Tibial nerve (tissue), 4 donors: ENCODE data around the gene RPL39L. TPM values are rescaled to one million over a fixed set of nuclear protein-coding genes. Genes with fewer than 3 reads are reported as not detected.
A peak's percentile ranks its signal among the peaks of the same experiment; 100 is the strongest.

Experiments
- DNase-seq, 2 donors: peaks; one replicate each; pipeline ENCODE4 v3.0.0-alpha.2; 2019; ENCODE audit warnings: low spot score in 2 of 2
- H3K27ac ChIP-seq, 4 donors: fragments of 200-600 bp; sonication (generic) in 3 of 4; one replicate each; pipeline ENCODE4 v1.5.1; 2017 to 2019; ENCODE audit warnings: mild to moderate bottlenecking in 1 of 4
- H3K27me3 ChIP-seq, 2 donors: fragments of 200-600 bp; sonication (generic) in 1 of 2; one replicate each; pipeline versions ENCODE4 v1.5.1 to v1.6.0; 2017 to 2019
- H3K36me3 ChIP-seq, 3 donors: fragments of 200-600 bp; sonication (generic); one replicate each; pipeline ENCODE4 v1.5.1; 2018 to 2019
- H3K4me1 ChIP-seq, 4 donors: fragments of 200-600 bp; sonication (generic) in 3 of 4; one replicate each; pipeline ENCODE4 v1.5.1; 2017 to 2019
- H3K4me3 ChIP-seq, 4 donors: fragments of 200-600 bp; sonication (generic) in 3 of 4; one replicate each; pipeline ENCODE4 v1.5.1; 2017 to 2019; ENCODE audit warnings: mild to moderate bottlenecking in 1 of 4, moderate library complexity in 1 of 4
- H3K9me3 ChIP-seq, 4 donors: fragments of 200-600 bp; sonication (generic) in 3 of 4; one replicate each; pipeline ENCODE4 v1.5.1; 2017 to 2019
- CTCF ChIP-seq, 5 experiments: fragments of 200-600 bp in 3 of 5; fragments of 450-650 bp in 2 of 5; sonication (generic) in 3 of 5; IDR thresholded peaks; one replicate each; pipeline ENCODE4 v1.5.1; 2016 to 2019; ENCODE audit warnings: antibody characterized with exemption in 5 of 5, mild to moderate bottlenecking in 3 of 5, moderate library complexity in 2 of 5
- EP300 ChIP-seq, 2 donors: sonication (generic); formaldehyde crosslinking; IDR thresholded peaks; one replicate each; pipeline ENCODE4 v1.6.1; 2017; ENCODE audit warnings: antibody characterized with exemption in 2 of 2, mild to moderate bottlenecking in 1 of 2
- POLR2A ChIP-seq, 2 donors: fragments of 450-650 bp; IDR thresholded peaks; one replicate each; pipeline ENCODE4 v1.6.1; 2017; ENCODE audit warnings: antibody characterized with exemption in 2 of 2, mild to moderate bottlenecking in 2 of 2, moderate library complexity in 2 of 2
- WGBS, 2 donors: methylation state at CpG; one replicate each; pipeline ENCODE4 v1.1.5; 2018; 5-methylcytosine and 5-hydroxymethylcytosine counted together
- total RNA-seq, 4 donors: library from RNA; depleted of rRNA; stranded (reverse); fragments of >200 nt; gene quantifications; one replicate each; pipeline ENCODE4 v1.1.0, GENCODE V29; 2016

The RPL39L gene
- total RNA-seq, 4 donors from 2014 or later = 1.4 to 15.0 (median 10.7) TPM

DNA sequence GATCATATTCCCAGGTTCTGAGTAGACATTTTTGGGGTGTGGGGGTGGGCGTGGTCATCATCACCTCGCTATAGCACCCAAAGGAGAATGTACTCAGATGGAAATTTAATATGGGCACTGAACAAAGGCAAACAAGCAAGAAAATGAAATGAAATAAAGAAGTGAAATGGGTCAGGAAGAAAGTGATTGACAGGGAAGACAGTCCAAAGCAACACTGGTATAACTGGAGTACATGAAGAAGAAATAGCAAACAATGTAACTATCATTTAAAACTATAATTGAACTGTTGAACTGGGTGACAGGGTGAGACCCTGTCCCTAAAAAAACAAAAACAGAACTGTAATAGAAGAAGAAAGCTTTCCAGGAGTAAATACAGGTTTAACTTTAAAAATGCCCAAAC is 24.8 kb downstream of the RPL39L start:
- Histone ChIP-seq H3K27ac (no peak overlapping the region), H3K4me1 (no peaks in the 10 kb centered on the region), H3K27me3 (no peaks in the 10 kb centered on the region), H3K4me3 (no peak overlapping the region), H3K9me3 (no peaks in the 10 kb centered on the region), H3K36me3 (no peaks in the 10 kb centered on the region)
- no peak for DNase-seq
- TF ChIP-seq POLR2A (IDR thresholded peaks at IDR 0.05) (no peak), EP300 (IDR thresholded peaks at IDR 0.05) (no peak), CTCF (IDR thresholded peaks at IDR 0.05) (no peak)
- WGBS, 2 donors = 92 to 93% methylated on average over 2 of the region's 2 CpGs

DNA sequence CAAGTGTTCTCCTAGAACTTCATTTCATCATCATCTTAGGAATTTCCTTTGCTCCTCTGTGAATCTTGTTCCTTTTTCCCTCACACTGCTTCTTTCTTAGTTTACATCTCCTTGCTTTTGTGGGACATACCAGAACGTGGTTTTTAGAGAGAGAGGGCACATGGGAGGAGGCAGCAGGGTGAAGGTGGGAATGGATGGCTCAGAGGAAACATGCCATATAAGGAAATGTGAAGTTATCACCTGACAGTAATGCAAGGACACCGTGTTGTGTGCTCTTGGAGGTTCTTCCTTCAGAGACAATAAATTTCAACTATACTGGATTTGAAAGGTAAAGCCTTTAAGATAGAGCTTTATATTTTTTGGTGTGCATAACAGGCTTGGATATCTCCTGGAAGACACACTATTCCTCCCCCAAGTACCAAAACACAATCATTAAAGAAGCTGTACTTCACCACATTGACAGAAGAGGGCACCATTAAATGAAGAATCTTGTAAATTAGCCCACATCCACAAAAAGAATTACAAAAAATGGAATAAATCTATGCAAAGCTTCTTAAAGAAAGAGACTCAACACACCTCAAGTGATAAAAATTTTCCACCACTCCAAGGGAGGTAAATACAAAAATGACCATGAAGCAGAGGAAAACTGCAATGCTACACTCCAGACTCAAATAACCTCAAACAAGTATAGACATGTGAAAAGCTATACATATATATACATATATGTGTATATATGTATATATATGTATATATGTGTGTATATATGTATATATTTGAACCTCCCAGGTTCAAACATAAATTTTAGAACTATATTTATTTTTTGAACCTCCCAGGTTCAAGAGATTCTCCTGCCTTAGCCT is 26.1 kb downstream of the RPL39L start:
- no peaks in the 10 kb centered on the region for H3K9me3 ChIP-seq
- no peaks in the 10 kb centered on the region for H3K27me3 ChIP-seq
- TF ChIP-seq CTCF (IDR thresholded peaks at IDR 0.05) = peak; percentile 45 to 62 (median 55)
- no peak for TF ChIP-seq POLR2A (IDR thresholded peaks at IDR 0.05)
- DNase-seq = peak in 1 of 2 donors; percentile 41
- no peaks in the 10 kb centered on the region for H3K36me3 ChIP-seq
- 46% methylated on average over 2 of the region's 2 CpGs for WGBS, 2 donors
- H3K27ac ChIP-seq = no peak overlapping the region
- peaks cover 0 to 4% (median 0%) of the 10 kb centered on the region in 4 donors for H3K4me1 ChIP-seq
- H3K4me3 ChIP-seq = no peak overlapping the region

DNA sequence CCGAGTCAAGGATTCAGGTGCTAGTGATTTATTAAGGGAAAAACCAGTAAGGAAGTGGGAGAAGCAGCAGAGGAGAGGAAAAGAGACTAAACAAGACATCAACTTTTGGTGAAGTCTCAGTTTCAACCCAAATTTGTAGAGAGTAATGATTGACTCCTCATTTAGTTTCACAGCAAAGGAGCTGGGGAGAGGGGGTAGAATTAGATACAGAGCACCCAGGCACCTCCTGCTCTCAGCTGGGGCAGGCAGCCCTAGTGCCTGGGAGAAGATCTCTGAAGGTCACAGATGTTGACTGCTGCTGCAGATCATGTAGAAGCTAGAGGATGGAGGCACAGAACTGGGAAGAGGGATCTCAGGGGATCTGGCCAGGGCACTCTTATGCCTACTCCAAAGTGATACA is 29.1 kb downstream of the RPL39L start:
- H3K27ac ChIP-seq = no peak overlapping the region
- 91 to 93% methylated on average over 1 of the region's 1 CpG for WGBS, 2 donors

DNA sequence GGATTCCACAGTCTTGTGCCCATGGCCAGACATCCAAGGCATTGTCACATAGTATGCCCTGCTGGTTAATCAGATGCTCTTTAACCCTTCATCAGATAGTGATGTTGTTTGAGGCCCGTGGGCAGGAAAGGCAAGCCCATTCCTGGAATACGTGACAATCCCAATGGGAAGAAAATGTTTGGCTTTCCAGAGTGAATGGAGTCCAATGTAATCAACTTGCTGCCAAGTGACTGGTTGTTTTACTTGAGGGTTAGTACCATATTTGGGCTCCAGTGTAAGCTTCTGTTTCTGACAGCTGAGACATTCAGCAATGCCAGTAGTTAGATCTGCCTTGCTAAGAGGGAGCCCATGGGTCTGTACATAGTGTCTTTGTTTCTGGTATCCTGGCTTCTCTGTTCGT is 31.3 kb downstream of the RPL39L start:
- Histone ChIP-seq H3K27ac (peak overlapping the region in 2 of 4 donors; percentile 28 to 42), H3K36me3 (no peaks in the 10 kb centered on the region), H3K4me3 (no peak overlapping the region), H3K9me3 (no peaks in the 10 kb centered on the region), H3K27me3 (no peaks in the 10 kb centered on the region), H3K4me1 (peaks cover 0 to 41% (median 1%) of the 10 kb centered on the region in 4 donors)
- WGBS, 2 donors = 39 to 57% methylated on average over 3 of the region's 3 CpGs
- TF ChIP-seq POLR2A (IDR thresholded peaks at IDR 0.05) = no peak
- TF ChIP-seq EP300 (IDR thresholded peaks at IDR 0.05) = peak in 1 of 2 donors; percentile 52
- TF ChIP-seq CTCF (IDR thresholded peaks at IDR 0.05) = no peak
- no peak for DNase-seq

More for the DNA sequence above, 29.1 kb downstream of the RPL39L start:
- peaks cover 0 to 21% (median 0%) of the 10 kb centered on the region in 4 donors for H3K4me1 ChIP-seq
- no peak for DNase-seq
- no peaks in the 10 kb centered on the region for H3K36me3 ChIP-seq
- TF ChIP-seq EP300 (IDR thresholded peaks at IDR 0.05) = no peak
- no peak for TF ChIP-seq POLR2A (IDR thresholded peaks at IDR 0.05)
- no peak for TF ChIP-seq CTCF (IDR thresholded peaks at IDR 0.05)
- H3K9me3 ChIP-seq = no peaks in the 10 kb centered on the region
- H3K4me3 ChIP-seq = no peak overlapping the region
- no peaks in the 10 kb centered on the region for H3K27me3 ChIP-seq

DNA sequence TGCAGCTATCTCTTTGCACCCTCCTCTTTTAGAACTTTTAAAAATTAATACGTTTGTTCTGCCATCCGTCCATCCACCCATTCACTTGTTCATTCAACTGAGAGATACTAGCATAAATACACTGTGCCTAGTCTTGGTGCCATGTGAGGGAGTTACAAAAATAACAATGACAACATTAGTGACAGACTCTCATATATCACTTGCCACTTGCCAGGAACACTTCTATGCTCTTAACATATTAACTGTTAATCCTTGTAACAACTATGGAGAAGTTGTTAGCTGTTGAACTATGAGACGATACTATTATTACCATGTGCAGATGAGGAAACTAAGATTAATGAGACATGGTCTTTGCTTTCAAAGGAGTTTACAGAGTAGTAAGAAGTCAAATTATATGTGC is 33.6 kb downstream of the RPL39L start:
- H3K36me3 ChIP-seq = no peaks in the 10 kb centered on the region
- DNase-seq = no peak
- 76 to 79% methylated on average over 3 of the region's 3 CpGs for WGBS, 2 donors
- H3K27me3 ChIP-seq = no peaks in the 10 kb centered on the region
- no peak overlapping the region for H3K4me3 ChIP-seq
- H3K27ac ChIP-seq = peak overlapping the region in 2 of 4 donors; percentile 64 to 71
- H3K4me1 ChIP-seq = peaks cover 0 to 62% (median 11%) of the 10 kb centered on the region in 4 donors
- no peaks in the 10 kb centered on the region for H3K9me3 ChIP-seq
- no peak for TF ChIP-seq EP300 (IDR thresholded peaks at IDR 0.05)
- no peak for TF ChIP-seq CTCF (IDR thresholded peaks at IDR 0.05)
- TF ChIP-seq POLR2A (IDR thresholded peaks at IDR 0.05) = no peak
